SK-N-SH treated with all-trans-retinoic acid at 6 μM for 48 hours (cell line): ENCODE results near the gene MAT1A.

Experiments
- ARNTL ChIP-seq: fragments of 450-650 bp; formaldehyde crosslinking; IDR thresholded peaks from 2 replicates; pipeline ENCODE4 v1.5.0; 2020; ENCODE audit warnings: low read depth, mild to moderate bottlenecking, moderate library complexity, borderline replicate concordance
- CSDC2 ChIP-seq: fragments of 250-450 bp; sonication (Bioruptor Pico); IDR thresholded peaks from 2 replicates; pipeline ENCODE4 v1.5.0; 2020; ENCODE audit warnings: mild to moderate bottlenecking, moderate library complexity
- PPARA ChIP-seq: fragments of 250-450 bp; sonication (Bioruptor Pico); IDR thresholded peaks from 2 replicates; pipeline ENCODE4 v1.5.0; 2020; ENCODE audit warnings: mild to moderate bottlenecking, borderline replicate concordance
- RARB ChIP-seq: fragments of 250-450 bp; sonication (Bioruptor Pico); IDR thresholded peaks from 2 replicates; pipeline ENCODE4 v1.8.0; 2021; ENCODE audit warnings: mild to moderate bottlenecking, moderate library complexity
- TCF4 ChIP-seq: fragments of 250-450 bp; sonication (Bioruptor Pico); IDR thresholded peaks from 2 replicates; pipeline ENCODE4 v1.8.0; 2021; ENCODE audit warnings: mild to moderate bottlenecking, moderate library complexity, borderline replicate concordance
- TF ChIP-seq, protein P1 (sequence below): fragments of 250-450 bp; sonication (Bioruptor Pico); IDR thresholded peaks from 2 replicates; pipeline ENCODE4 v1.5.1; 2021; ENCODE audit warnings: mild to moderate bottlenecking, moderate library complexity
- TF ChIP-seq, protein P2 (sequence below): fragments of 250-450 bp; sonication (Bioruptor Pico); IDR thresholded peaks from 2 replicates; pipeline ENCODE4 v1.5.0; 2020; ENCODE audit warnings: mild to moderate bottlenecking, moderate library complexity
- TF ChIP-seq, protein P3 (sequence below): fragments of 250-450 bp; sonication (Bioruptor Pico); IDR thresholded peaks from 2 replicates; pipeline ENCODE4 v1.8.0; 2020; ENCODE audit warnings: mild to moderate bottlenecking, moderate library complexity, borderline replicate concordance
- TF ChIP-seq, protein P4 (sequence below): fragments of 250-450 bp; sonication (Bioruptor Pico); IDR thresholded peaks from 2 replicates; pipeline ENCODE4 v1.8.0; 2021; ENCODE audit warnings: low read depth, mild to moderate bottlenecking, moderate library complexity, borderline replicate concordance

DNA sequence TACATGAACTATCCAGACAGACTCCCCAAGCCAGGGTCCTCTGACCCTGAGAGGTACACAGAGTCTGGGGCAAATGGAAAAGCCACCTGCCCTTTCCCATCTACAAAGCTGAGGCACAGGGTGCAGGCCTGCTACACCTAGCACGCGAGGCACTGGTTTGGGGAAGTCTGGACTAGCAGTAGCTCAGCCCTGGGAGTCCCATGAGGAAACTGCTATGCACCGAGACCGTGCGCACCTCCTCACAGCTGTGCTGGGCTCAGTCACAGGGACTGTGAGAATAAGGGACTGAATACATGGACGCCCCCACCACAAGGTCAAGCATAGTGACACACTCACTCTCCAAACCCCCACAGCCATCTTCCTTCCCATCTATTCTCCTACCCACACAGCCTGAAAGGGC, 8.2 kb downstream of the MAT1A start:
- TF ChIP-seq TCF4 (no peak), ARNTL (no peak), PPARA (no peak), CSDC2 (CRISPR knock-in tag) (no peak), RARB (no peak)
- TF ChIP-seq, protein P1, sequence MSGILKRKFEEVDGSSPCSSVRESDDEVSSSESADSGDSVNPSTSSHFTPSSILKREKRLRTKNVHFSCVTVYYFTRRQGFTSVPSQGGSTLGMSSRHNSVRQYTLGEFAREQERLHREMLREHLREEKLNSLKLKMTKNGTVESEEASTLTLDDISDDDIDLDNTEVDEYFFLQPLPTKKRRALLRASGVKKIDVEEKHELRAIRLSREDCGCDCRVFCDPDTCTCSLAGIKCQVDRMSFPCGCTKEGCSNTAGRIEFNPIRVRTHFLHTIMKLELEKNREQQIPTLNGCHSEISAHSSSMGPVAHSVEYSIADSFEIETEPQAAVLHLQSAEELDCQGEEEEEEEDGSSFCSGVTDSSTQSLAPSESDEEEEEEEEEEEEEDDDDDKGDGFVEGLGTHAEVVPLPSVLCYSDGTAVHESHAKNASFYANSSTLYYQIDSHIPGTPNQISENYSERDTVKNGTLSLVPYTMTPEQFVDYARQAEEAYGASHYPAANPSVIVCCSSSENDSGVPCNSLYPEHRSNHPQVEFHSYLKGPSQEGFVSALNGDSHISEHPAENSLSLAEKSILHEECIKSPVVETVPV (CRISPR knock-in tag), result no peak
- TF ChIP-seq, protein P2, sequence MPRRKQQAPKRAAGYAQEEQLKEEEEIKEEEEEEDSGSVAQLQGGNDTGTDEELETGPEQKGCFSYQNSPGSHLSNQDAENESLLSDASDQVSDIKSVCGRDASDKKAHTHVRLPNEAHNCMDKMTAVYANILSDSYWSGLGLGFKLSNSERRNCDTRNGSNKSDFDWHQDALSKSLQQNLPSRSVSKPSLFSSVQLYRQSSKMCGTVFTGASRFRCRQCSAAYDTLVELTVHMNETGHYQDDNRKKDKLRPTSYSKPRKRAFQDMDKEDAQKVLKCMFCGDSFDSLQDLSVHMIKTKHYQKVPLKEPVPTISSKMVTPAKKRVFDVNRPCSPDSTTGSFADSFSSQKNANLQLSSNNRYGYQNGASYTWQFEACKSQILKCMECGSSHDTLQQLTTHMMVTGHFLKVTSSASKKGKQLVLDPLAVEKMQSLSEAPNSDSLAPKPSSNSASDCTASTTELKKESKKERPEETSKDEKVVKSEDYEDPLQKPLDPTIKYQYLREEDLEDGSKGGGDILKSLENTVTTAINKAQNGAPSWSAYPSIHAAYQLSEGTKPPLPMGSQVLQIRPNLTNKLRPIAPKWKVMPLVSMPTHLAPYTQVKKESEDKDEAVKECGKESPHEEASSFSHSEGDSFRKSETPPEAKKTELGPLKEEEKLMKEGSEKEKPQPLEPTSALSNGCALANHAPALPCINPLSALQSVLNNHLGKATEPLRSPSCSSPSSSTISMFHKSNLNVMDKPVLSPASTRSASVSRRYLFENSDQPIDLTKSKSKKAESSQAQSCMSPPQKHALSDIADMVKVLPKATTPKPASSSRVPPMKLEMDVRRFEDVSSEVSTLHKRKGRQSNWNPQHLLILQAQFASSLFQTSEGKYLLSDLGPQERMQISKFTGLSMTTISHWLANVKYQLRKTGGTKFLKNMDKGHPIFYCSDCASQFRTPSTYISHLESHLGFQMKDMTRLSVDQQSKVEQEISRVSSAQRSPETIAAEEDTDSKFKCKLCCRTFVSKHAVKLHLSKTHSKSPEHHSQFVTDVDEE (CRISPR knock-in tag), result no peak
- TF ChIP-seq, protein P3, sequence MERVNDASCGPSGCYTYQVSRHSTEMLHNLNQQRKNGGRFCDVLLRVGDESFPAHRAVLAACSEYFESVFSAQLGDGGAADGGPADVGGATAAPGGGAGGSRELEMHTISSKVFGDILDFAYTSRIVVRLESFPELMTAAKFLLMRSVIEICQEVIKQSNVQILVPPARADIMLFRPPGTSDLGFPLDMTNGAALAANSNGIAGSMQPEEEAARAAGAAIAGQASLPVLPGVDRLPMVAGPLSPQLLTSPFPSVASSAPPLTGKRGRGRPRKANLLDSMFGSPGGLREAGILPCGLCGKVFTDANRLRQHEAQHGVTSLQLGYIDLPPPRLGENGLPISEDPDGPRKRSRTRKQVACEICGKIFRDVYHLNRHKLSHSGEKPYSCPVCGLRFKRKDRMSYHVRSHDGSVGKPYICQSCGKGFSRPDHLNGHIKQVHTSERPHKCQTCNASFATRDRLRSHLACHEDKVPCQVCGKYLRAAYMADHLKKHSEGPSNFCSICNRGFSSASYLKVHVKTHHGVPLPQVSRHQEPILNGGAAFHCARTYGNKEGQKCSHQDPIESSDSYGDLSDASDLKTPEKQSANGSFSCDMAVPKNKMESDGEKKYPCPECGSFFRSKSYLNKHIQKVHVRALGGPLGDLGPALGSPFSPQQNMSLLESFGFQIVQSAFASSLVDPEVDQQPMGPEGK (CRISPR knock-in tag), result no peak
- TF ChIP-seq, protein P4, sequence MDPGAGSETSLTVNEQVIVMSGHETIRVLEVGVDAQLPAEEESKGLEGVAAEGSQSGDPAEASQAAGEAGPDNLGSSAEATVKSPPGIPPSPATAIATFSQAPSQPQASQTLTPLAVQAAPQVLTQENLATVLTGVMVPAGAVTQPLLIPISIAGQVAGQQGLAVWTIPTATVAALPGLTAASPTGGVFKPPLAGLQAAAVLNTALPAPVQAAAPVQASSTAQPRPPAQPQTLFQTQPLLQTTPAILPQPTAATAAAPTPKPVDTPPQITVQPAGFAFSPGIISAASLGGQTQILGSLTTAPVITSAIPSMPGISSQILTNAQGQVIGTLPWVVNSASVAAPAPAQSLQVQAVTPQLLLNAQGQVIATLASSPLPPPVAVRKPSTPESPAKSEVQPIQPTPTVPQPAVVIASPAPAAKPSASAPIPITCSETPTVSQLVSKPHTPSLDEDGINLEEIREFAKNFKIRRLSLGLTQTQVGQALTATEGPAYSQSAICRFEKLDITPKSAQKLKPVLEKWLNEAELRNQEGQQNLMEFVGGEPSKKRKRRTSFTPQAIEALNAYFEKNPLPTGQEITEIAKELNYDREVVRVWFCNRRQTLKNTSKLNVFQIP (CRISPR knock-in tag), result no peak
